NCI-H2107 treated with DMSO at 0.1 percent for 48 hours (cell line): ENCODE data around the gene PAPSS2.
"Not testable (repeated sequence)": the region's sequence is repeated elsewhere in the genome, so short reads cannot be mapped to it uniquely, and the experiment has no call there.

Experiments
- DNase-seq: peaks from one replicate; lab custom pipeline; 2025; ENCODE audit not compliant: unreplicated experiment; lab: John Stamatoyannopoulos, UW

PAPSS2 gene

DNA sequence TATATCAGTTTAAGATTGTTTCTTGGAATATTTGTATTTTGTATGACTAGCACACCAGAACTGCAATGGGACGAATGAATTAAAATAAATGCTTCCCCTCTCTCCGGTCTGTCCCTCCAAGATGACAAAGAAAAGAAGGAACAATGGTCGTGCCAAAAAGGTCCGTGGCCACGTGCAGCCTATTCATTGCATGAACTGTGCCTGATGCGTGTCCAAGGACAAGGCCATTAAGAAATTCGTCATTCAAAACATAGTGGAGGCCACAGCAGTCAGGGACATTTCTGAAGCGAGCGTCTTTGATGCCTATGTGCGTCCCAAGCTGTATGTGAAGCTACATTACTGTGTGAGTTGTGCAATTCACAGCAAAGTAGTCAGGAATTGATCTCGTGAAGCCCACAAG is 17.2 kb upstream of the PAPSS2 start:
- no peak for DNase-seq

- no peak for DNase-seq
These were observed 16.7 kb upstream of the PAPSS2 start for GRCh38 chr10:87642988-87643387.

DNA sequence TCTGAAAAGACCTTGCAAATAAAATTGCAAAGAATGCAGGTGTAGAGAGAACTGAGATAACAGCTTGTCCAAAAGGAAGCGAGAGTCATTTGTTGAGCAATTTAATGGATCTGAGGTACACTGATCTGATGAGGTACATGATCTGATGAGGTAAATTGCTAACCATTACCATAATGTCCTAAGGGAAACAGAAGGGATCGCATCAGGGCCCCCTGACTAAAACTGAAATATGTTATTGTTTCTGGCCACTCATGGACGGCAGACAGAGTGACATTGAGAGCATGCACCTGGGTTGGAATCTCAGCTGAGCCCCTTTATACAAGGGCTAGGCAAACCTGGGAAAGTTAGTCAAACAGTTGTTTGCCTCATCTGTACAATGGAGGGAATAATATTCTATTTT is 15.8 kb upstream of the PAPSS2 start:
- DNase-seq: no peak

DNA sequence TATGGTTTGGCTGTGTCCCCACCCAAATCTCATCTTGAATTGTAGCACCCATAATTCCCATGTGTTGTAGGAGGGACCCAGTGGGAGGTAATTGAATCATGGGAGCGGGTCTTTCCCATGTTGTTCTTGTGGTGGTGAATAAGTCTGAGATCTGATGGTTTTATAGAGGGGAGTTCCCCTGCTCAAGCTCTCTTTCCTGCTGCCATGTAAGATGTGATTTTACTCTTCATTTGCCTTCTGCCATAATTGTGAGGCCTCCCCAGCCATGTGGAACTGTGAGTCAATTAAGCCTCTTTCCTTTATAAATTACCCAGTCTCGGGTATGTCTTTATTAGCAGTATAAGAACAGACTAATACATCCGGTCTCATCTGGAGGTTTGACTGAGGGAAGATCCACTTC is 15.2 kb upstream of the PAPSS2 start:
- not testable (repeated sequence) for DNase-seq

- DNase-seq: no peak
These were observed 13.3 kb upstream of the PAPSS2 start for GRCh38 chr10:87646192-87646909.

DNA sequence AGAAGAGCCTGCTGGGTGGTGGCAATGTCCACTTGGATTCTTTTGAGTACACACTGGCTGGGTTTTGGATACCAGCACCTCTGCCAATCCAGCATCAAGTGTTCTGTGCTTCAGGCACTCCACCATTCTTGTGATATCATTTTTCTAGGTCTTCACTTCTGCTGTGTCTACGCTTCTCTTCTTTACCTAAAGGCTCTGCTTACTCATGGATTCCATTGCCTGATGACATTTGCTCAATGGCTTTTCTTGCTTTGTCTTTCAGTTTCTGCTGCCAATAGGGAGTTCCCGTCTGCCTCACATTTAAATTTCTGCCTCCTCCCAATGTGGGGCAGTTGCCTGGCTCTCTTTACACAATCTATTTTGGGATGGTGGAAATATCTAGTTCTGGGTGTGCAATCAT is 12.7 kb upstream of the PAPSS2 start:
- no peak for DNase-seq

DNA sequence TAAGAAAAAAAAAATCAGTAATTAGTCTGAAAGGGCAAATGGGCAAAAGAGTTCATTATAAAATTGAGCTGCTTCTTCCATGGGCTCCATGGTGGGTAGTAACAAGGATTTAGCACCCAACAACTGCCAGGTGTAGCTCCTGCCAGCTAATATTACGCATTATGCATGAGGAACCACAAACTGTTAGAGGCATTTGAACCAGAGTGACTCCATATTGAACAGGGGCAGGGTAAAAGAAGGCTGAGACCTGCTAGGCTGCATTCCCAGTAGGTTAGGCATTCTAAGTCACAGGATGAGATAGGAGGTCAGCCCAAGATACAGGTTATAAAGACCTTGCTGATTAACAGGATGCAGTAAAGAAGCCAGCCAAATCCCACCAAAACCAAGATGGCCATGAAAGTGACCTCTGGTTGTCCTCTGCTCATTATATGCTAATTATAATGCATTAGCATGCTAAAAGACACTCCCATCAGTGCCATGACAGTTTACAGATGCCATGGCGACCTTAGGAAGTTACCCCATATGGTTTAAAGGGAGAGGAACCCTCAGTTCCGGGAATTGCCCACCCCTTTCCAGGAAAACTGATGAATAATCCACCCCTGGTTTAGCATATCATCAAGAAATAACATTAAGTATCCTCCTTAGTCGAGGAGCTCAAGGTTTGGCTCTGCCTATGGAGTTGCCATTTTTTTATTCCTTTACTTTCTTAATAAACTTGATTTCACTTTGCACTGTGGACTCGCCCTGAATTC is 8.7 kb upstream of the PAPSS2 start:
- no peak for DNase-seq

- DNase-seq: no peak
These were observed 7.9 kb upstream of the PAPSS2 start for GRCh38 chr10:87651801-87652200.

DNA sequence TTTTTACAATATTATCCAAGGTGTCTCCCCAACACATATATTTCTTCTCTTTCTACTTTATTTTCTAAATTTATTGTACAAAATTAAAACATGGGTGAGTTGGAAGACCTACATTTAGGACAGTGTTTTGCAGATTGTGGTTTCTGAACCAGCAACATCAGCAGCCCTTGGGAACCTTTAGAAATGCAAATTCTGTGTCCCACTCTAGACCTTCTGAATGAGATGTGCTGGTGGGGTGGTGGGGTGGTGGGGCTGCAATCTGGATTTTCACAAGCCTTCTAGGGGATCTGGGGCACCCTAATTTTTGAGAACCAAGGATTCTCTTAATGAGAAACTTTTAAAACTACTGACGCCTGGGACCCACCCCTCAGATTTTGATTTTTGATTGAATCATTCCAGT is 7.4 kb upstream of the PAPSS2 start:
- DNase-seq: no peak

DNA sequence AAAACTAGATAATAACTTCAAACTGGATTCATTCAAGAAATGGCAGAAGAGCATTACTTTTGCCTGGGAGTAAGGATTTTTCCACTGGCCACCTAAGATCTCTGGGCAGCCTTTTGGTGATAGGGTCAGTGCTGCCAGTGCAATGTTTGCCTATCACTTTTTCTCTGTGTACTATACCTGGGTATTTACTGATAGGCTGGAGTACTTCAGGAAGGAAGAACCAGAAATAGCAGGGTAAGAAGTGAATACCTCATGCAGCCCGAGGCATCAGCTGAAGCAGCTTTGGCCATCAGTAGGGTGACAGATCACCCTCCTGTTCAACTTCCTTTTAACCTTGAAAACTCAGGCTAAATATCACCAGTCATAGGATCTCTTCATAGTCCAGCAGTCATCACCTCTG is 5.5 kb upstream of the PAPSS2 start:
- no peak for DNase-seq

- DNase-seq: no peak
These were observed 3.1 kb upstream of the PAPSS2 start for GRCh38 chr10:87656431-87657072.

GRCh38 chr10:87657371-87657770 is 2.3 kb upstream of the PAPSS2 start:
- DNase-seq: no peak

DNA sequence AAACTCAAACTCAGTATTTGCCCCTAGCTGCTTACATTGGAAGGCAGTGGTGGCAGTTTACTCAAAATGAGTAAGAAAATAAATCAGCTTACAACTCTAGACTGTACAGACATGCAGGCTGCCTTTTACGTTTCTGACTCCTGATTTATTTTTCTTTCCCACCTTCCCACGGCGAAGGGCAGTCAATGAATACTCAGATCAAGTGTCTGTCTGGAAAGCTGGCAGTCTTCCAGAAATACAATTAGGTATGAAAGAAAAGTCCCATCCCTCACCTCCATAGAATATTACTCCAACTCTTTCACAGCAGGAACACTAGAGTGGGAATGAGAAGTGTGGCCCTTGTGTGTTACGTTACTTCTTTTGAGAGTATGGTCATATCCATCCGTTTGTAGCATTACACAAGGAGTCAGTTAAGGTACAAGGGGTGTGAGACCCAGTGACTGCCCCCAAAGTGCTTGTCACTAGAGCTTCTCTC is 1.3 kb upstream of the PAPSS2 start:
- peak; percentile 19 for DNase-seq

DNA sequence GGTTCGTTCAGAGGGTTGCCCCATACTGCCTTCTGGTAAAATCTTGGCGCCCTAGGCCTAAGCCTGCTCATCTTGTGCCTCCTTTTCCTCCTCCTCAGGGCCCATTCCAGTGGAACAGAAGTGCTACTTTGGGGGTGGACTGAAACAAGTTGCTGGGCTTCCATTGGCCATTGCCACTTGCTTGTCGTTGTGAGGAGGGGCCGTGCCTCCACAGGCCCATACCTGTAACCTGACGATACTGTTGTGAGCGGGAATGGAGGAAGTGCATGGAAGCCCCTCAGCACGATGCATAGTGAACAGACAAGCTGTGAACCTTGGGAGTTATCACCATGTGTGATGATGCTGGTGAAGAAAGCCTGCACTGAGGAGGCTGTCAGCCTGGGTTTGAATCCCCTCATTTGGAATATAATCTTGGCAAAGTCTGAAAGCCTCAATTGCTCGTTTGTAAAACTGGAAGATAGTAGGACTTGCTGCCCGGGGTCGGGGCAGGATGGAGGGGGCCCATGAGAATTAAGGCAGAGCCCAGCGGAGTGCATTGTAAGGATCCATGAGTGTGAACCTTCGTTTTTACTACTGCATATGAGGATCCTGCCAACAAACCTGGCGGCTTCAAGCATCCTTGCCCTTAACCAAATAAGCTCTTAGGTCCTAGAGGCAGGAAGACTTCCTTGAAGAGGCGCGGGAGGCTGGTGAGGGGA is 671 bp upstream of the PAPSS2 start:
- no peak for DNase-seq

GRCh38 chr10:87660484-87661133 is 931 bp downstream of the PAPSS2 start:
- DNase-seq: no peak

GRCh38 chr10:87661861-87662785 is 2.4 kb downstream of the PAPSS2 start:
- no peak for DNase-seq

- DNase-seq: no peak
These were observed 4.6 kb downstream of the PAPSS2 start for GRCh38 chr10:87664276-87664701.

DNA sequence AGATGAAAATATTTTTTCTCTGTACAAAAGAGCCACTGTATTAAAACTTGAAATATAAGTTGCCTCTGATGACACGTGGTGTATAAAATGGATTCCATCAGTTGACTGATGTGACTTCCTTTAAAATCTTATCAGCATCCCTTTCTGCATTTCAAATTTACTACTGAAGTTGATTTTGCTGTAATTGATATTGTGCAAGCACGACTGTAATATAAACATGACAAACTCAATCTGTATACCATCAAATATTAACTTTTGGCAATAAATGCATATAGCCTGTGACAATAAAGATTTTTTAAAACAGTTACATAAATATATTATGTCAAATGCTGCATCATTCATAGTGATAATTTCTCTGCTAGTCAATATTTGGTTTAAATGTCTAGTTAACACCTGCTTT is 7.8 kb downstream of the PAPSS2 start:
- no peak for DNase-seq

DNA sequence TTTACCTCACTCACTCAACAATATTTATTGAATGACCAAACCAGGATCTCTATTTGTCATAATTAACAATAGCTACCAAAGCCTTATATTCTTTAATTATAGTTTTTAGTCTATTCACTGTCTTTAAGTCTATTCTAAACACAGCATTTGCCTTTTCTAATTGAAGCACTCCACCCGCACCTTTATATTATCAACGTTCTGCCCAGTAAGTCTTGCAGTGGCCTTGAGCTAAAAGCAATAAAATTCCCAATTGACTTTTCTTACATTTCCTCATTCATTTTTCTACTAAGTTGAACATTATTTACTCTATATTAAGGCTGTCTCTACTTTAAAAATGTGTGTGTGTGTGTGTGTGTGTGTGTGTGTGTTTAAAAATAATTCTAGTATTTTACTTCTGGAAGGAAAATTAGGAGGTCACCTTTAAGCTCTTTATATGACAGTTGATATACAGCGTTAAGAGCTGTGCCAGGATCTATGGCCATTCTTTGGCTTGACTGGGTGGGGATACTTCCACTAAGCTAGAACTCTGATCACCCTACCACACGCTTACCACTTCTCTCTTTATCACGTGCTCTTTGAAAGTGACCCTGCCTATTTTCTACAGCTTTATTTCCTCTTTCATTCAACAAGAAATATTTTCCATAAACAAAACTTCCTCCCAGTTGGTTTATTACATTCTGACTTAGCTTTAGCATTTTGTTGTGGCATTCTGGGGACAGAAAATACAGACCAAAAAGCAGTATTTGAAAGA is 8.8 kb downstream of the PAPSS2 start:
- no peak for DNase-seq
